ENCODE data around the gene GTF3C2.
"Not testable (repeated sequence)": the region's sequence is repeated elsewhere in the genome, so short reads cannot be mapped to it uniquely, and the experiment has no call there.

GTF3C2 gene

DNA sequence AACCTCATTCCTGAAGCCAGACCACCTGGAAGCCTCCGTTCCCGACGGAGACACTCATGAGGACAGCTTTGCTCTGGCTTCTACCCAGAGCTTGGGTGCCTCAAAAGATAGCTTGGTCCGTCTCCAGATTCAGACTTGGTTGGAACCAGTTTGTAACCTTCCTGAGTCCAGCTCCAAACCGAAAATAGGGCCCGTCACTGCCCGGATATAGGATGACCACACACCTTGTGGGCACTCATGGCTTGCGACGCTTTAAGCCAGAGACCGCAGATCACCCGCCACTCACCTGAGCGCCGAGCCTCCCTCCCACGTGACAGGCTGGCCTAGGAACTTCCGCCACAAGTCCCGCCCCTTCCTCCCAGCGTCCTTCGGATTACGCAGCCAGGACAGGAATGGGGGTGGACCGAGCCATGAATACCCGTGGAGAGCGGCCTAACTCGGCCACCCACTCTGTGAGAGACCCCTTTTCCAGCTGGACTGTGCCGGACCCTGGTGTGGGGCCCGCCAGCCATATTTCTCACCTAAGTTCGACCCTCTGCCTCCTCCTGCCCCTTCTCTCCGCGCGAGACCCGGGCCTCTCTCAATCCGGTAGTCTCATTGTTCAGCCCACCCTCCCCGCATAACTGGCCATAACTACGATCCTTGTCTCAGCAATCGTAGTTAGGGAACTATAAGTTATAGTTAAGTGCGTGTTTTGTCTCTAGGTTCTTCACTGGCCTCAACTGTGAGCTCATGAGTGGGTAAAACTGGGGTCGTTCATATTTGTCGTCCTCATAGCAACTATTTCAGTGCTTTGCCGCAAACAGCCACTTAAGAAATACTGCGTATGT lies 33.6 kb downstream of the GTF3C2 start, which contains the start of gene MPV17:
TSS of gene MPV17 (minus strand) at position 332 of the 830 bp plus-strand sequence. CDS start 580 bp downstream, outside the sequence.
- DNase-seq (ENCODE audit: low read depth in 2 of 2), result peak; percentile 67 to 77

DNA sequence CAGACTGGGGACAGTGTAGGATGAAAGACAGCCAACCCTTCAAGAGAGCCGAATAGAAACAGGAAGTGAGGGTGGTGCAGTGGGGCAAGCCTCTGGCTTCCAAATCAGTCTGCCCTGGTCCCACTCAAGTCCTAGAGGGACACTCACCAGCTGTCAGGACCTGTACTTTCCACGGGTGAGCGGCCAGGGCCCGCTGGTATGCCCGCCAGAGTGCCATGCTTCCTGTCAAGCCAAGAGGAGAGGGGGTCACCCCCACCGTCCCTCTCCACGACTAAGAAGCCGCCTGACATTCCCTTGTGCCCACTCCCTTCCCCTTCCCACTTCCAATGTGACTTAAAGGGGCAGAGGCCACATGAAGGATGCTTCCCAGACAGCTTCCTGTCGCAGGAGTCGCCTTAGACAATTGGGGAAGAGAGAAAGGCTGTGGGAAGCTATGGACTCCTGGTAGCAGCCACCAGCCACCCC lies 34.2 kb downstream of the GTF3C2 start:
- DNase-seq (ENCODE audit: low read depth in 2 of 2), result no peak

DNA sequence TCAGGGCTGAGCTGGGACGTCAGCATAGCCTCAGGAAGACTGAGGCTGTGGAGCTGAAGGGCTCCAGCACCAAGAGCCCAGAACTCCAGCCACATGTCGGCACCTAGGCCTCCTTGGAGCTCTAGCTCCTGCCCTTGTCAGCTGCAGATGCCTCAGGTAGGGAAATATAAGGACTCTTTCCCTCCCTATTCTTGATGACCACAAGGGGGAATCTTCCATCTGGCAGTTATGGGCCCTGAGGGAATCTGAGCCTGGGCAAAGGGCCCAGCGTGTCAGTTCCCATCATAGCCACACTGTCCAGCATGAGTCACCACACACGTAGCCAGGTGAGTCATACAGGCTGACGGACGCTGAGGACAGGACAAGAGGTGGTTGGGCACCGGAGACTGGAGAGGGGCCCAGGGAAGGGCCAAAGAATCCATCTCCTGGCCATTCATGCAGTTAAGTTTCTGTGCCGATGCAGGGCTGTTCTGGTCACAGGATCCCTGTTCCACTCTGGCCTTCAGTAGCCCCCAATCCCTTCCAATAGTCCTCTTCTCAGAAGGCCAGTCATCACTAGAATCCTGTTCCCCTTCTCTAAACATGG lies 35.5 kb downstream of the GTF3C2 start:
- DNase-seq (ENCODE audit: low read depth in 2 of 2), result no peak

DNA sequence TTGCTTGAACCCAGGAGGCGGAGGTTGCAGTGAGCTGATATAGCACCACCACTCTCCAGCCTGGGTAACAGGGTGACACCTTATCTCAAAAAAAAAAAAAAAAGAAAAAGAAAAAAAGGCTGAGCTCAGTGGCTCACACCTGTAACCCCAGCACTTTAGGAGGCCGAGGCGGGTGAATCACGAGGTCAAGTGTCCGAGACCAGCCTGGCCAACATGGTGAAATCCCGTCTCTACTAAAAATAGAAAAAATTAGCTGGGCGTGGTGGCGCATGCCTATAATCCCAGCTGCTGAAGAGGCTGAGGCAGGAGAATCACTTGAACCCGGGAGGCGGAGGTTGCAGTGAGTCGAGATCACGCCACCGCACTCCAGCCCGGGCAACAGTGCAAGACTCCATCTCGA lies 36.7 kb downstream of the GTF3C2 start:
- not testable (repeated sequence) for DNase-seq (ENCODE audit: low read depth in 2 of 2)

DNA sequence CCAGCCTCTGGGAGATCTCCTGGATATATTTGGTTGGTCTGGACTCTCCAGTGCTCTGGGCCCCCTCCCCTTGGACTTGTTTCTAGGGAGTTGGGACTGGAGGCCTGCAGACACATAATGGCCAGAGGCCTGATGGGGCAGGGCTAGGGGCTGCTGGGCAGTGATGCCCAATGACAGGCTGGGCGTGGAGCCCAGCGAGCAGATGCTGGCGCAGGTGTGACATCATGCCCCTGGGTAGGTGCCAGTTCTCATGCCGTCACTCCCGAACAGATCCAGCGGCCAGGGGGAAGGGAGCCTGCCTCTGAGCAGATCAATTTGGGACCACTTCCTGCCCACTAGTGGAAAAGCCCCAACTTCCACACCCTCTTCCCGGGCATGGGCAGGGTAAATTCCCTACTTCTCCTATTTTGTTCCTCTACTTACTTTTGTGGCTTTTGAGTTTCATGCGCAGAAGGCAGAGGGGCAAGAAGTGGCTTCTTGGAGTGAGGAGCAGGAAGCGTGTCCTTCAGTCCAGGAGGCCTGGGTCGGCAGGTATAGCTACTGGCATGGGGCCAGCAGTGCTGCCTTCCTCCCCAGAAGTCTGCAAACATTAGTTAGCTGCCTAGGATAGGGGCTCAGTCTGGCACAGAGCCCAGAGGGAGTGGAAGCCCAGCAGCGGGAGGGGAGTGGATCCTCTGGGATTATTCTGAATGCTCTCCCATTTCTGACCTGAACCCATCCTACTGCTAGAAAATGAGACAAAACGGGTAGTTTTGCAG lies 39.7 kb downstream of the GTF3C2 start:
- no peak for DNase-seq (ENCODE audit: low read depth in 2 of 2)

DNA sequence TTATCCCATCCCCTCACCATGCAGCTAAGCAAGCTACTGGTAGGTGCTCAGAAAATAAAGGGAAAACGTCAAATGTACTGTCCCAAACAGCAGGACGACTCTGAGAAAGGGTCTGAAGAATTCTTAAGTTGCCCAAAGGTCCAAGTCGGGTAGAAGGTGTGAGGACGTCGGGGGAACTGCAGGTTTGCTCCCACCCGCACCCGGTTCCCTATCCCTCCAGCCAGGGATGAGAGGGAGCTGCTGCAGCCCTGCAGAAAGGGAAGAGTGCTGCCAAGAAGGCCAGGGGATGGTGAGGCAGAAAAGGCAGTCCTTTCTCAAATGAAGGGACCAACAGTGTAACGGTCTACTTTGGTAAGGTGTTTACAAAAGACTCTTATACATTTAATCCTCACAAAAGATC lies 41.4 kb downstream of the GTF3C2 start:
- no peak for DNase-seq (ENCODE audit: low read depth in 2 of 2)

DNA sequence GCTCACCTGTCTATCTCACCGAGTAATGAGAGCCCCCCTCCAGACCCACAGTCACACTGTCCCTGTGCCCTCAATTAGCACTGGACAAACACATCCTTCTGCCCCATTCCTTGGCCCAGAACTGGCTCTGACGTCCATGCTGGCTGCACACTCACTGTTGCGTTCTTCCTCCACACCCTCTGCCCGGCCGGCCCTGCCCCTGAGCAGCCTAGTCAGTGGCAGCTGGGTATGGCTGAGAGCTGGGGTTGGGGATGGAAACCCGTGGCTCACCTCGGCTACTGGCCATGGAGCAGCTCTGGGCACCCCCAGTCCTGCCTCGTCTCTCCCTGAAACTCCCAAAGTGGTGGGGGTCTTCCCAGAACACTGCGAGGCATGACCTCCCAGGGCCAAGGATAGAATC lies 41.9 kb downstream of the GTF3C2 start:
- DNase-seq (ENCODE audit: low read depth in 2 of 2), result no peak

DNA sequence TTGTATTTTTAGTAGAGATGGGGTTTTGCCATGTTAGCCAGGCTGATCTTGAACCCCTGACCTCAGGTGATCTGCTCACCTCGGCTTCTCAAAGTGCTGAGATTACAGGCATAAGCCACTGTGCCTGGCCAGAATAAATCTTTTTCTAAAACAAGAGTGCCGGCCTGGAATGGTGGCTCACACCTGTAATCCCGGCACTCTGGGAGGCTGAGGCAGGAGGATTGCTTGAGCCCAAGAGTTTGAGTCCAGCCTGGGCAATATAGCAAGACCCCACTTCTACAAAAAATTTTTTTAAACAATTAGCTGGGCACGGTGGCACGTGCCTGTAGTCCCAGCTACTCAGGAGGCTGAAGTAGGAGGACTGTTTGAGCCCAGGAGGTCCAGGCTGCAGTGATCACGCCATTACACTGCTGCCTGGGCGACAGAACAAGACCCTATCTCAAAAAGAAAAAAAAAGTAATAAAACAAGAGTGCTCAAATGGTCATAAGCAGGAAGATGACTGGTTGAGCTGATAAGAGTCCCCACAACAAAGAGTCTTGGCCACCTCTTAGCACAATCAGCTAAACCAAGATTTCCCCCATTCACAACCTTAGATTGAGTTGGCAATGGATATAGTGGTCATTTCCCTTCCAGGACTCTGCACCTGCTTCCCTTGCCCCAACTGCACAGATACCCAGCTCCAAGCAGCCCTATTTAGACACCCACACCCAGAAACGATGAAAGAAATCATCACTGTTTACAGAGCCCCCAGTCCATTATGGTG lies 42.5 kb downstream of the GTF3C2 start:
- no peak for DNase-seq (ENCODE audit: low read depth in 2 of 2)

DNA sequence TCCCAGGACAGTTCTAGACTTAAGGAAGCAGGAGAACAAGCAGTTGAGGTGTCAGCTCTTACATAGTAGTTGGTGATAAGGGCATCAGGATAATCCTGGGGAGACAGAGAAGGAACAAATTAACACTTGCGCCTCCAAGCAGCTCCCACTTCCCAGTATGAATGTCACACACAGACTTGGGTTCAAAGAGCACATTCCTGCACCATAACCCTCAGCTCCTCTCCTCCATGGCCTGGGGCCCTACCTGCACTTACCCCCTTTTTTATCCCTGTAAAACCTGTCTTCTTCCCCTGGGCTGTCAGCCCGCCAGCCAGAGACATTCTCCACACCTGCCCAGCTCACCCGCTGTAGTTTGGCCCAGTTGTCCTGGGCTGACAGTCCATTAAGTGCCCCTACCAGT lies 44.4 kb downstream of the GTF3C2 start:
- DNase-seq (ENCODE audit: low read depth in 2 of 2), result no peak

DNA sequence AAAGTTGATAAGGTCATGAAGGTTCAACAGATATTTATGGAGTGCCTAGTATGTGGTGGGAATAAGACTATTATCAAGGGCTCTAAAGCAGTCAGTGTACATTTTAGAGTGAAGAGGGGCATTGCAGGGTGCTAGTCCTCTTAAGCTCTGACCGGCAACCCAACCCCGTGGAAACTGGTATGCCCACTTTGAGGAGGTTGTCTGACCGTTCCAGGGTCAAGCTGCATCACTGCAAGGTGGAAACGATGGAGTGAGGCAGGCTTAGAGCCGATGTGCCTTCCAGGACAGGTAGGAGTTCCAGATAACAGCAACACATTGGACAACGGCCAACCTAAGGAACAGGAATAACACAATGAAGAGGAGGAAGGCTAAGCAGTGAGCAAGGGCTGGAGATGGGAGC lies 46.9 kb downstream of the GTF3C2 start:
- no peak for DNase-seq (ENCODE audit: low read depth in 2 of 2)

DNA sequence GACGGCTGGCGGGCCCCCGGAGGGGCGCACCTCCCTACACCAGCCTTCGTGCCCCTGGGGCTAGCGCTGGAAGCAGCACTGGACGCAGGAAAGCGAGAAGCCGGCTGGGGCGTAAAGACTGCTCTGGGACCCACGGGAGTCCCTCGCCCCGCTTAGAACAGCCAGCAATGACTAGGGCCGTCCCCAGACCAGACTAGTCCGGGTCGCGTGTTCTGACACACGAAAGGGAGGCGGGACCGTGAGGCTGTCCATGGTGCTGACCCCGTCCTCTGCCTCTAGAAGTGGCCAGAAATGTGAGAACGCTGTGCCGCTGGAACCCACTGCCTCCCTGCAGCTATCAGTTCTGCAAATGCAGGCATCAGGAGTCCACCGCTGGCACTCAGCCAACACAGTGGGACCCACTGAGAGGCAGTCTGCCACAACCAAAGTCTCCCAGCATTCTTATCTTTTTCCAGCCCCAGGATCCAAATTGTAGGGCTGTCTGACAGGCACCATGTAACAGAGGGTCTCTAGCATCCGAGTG lies 48.1 kb downstream of the GTF3C2 start, which contains the start of gene UCN:
TSS of gene UCN (minus strand) at position 87 of the 523 bp plus-strand sequence. CDS start 550 bp downstream, outside the sequence.
- DNase-seq (ENCODE audit: low read depth in 2 of 2), result no peak

DNA sequence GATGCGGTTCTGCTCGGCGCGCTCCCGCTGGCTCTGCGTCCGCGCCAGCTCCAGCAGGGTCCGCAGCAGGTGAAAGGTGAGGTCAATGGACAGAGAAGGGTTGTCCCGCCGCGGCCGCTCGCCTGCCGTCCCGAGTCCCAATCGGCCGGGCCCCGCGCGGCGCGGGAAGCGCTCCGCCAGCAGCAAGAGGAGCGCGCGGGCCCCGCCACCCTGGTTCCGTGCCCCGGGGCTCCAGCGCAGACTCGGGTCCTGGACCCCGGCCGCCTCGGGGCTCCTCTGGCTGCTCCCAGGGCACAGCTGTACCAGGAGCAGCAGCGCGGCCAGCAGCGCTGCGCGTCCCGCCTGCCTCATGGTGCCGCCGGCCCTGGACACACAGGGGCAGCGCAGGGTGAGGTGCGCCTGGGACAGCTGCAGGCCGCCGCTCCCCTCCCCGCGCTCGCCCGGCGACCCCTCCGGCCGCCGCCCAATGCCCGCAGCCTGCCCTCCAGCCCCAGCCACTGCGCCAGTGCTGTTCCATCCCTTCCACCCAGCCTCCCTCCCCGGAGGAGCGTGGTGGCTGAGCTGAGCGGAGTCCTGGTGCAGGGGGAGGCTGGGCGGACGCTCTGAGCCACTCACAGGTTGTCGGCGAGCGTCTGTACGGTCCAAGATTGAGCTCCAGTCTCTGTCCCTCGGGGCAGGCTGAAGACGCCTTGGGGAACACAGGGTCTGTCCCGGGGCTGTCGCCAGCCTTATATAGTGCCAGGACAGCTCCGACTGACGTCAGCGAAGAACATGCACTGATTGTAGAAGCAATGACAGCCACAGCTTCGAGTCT lies 48.8 kb downstream of the GTF3C2 start:
- no peak for DNase-seq (ENCODE audit: low read depth in 2 of 2)

DNA sequence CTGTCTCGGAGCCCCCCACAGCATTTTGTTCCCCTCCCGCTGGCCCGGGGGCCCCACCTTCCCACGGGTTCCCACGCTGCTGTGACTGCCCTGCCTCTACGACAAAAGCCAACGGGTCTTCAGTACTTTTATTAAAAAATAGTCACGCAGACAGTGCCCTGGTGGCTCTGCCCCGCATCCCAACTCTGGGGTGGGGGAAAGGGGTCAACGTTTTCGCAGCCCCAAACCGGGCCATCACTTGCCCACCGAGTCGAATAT lies 49.3 kb downstream of the GTF3C2 start:
- no peak for DNase-seq (ENCODE audit: low read depth in 2 of 2)

DNA sequence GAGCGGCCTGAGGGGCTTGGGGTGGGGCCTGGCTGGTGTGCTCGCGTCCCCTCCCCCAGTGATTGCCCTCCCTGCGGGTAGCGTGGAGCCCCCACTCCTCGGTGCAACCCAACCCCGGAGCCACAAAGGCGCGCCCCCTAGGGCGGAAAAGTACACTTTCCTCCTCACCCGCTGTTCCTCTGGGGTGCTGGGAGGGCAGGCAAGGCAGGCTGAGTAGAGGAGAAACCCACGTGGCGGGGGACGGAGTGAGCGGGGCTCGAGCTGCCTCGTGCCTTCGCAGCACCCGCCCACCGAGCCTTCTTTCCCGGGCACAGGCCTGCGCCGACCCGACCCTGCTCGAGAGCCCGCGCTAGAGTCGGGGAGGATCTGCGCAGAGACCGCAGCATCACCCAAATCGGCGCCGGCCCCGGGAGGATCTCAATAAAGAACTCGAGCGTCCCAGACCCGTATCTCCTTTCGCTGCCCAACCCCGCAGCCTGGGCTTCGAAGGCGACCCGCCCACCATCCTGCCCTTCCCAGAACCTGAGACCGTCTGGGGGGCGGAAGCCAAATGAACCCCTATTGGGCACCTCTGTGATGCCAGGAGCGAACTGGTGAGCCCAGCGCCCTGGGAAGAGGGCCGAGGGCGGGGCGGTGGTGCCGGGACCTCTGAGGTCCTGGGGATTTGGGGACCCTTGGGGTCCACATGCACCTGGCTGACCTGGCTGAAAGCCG lies 49.8 kb downstream of the GTF3C2 start:
- peak in 1 of 2 donors; percentile 11 for DNase-seq (ENCODE audit: low read depth in 2 of 2)

DNA sequence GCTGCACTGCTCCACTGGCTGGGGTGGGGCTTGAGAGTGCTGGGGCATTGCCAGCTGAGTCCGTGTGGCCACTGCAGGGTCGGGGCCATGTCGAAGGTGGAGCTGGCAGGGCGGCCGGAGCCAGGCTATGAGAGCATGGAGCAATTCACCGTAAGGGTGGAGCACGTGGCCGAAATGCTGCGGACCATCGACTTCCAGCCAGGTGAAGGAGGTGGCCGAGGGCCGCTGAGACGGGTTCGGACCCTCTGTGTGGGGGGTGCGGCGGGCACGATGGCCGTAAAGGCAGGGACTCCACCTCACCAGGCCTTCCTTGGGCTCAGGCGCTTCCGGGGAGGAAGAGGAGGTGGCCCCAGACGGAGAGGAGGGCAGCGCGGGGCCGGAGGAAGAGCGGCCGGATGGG lies 50.4 kb downstream of the GTF3C2 start:
- no peak for DNase-seq (ENCODE audit: low read depth in 2 of 2)

DNA sequence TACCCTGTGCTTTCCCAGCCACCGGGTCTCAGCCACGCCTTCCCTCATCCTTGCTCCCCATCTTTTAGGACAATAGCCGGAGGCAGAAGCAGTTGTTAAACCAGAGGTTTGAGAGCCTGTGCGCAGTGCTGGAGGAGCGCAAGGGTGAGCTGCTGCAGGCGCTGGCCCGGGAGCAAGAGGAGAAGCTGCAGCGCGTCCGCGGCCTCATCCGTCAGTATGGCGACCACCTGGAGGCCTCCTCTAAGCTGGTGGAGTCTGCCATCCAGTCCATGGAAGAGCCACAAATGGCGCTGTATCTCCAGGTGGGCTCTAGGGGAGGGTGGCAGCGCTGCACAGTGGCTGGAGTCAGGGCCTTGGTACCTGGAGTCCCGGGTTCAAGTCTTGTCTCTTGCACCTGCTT lies 51.0 kb downstream of the GTF3C2 start:
- no peak for DNase-seq (ENCODE audit: low read depth in 2 of 2)

DNA sequence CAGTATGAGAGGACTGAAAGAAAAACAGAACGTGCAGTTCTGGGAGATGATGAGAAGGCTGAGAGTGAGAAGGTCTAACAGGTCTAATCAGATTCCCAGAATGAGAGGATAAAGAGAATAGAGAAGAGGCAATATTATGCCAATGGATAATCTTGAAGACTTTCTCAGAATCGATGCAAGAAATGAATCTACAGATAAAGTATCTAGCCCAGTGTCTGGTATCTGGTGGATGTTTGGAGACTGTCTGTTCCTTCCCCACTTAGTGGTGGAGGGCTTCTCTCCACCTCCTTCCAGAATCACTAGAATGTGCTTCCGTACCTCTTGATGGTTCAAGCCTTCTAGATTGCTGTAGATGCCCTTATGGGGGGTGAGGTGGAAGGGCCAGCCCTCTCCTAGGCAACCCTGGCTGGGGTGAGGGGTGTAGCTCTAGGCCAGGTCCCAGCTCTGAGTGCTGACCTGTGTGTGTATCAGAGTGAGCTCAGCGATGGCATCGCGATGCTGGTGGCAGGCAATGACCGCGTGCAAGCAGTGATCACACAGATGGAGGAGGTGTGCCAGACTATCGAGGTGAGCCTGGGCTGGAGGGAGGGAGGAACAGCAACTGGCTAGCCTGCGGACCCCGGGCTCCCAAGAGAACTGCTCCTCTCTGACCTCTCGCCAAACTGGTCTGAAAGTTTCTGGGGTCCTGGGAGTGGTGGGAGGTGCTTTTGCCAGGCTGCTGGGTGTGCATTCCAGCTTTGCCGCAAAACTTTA lies 51.9 kb downstream of the GTF3C2 start:
- DNase-seq (ENCODE audit: low read depth in 2 of 2), result no peak

DNA sequence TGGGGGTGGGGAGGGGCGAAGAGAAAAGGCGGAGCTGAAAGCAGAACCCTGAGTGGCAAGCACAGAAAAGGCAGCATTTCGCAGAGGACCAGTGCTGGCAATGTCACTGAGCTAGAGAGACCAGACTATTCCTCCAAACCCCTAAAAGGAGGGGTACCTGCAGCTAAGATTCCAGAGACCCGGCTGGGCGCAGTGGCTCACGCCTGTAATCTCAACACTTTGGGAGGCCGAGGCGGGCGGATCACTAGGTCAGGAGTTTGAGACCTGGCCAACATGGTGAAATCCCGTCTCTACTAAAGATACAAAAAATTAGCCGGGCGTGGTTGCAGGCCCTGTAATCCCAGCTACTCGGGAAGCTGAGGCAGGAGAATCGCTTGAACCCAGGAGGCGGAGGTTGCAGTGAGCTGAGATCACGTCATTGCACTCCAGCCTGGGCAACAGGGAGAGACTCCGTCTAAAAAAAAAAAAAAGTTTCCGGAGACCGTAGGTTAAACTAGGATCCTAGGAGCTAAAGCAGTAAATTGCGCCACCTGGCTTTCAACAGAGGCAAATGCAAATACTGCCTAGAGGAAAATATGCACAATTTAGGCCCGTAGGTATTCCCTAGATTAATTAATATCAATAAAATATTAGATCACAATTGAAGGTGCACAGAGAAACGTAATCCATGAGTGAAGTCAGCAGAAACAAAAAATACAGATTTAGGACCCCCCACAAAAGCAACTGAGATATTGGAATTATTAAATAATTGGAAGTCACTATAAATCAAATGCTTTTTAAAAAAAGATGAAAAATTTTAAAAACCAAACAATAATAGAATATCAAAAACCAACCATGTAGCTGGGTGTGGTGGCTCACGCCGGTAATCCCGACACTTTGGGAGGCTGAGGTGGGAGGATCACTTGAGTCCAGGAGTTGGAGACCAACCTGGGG lies 53.2 kb downstream of the GTF3C2 start:
- DNase-seq (ENCODE audit: low read depth in 2 of 2), result no peak

Measured in stimulated activated CD8-positive, alpha-beta memory T cell treated with anti-CD3 and anti-CD28 coated beads, Interleukin-7, amount 100 ng/mL, for 1 hour (primary cell).